Panc1 (cell line): Measurements from ENCODE around the gene PPIP5K1. TPM values are rescaled to one million over a fixed set of nuclear protein-coding genes. Genes with fewer than 3 reads are reported as not detected.

ENCODE experiments used
- ATAC-seq: fragments of 200-7000 bp; cut with Tn5 transposase; 2 replicates; pipeline ENCODE4 v1.9.1; 2020; ENCODE audit warnings: mild to moderate bottlenecking, moderate library complexity
- BruUV-seq: library from RNA; stranded (reverse); fragments of 400-500 nt; replicated peaks from 2 replicates; lab custom pipeline; 2021; lab: Mats Ljungman, UMichigan
- CTCF ChIA-PET: fragments of 300-600 bp; sonication (Branson Sonifier 250); formaldehyde crosslinking; loops from one replicate; lab custom pipeline; 2022; ENCODE audit warnings: antibody characterized with exemption; lab: Charles Lee
- POLR2A ChIA-PET: fragments of 300-600 bp; sonication (Branson Sonifier 250); formaldehyde crosslinking; loops from one replicate; lab custom pipeline; 2022; ENCODE audit warnings: antibody characterized with exemption; lab: Charles Lee
- DNase-seq: peaks from one replicate; pipeline ENCODE4 v3.0.0-alpha.2; 2010; ENCODE audit warnings: low read depth, low spot score
- H3K27ac ChIP-seq: 2 replicates; pipeline ENCODE4 v1.5.1; 2011; ENCODE audit warnings: mild to moderate bottlenecking, low read length, inconsistent platforms
- H3K27me3 ChIP-seq: fragments of 200-500 bp; sonication (Bioruptor generic); 2 replicates; pipeline ENCODE4 v1.6.0; 2014; ENCODE audit warnings: low read length, inconsistent platforms; ENCODE audit not compliant: control insufficient read depth, insufficient read depth
- H3K36me3 ChIP-seq: fragments of 200-500 bp; sonication (Bioruptor generic); 2 replicates; pipeline ENCODE4 v1.5.1; 2014; ENCODE audit warnings: inconsistent platforms, mild to moderate bottlenecking, low read length, moderate library complexity; ENCODE audit not compliant: control insufficient read depth, insufficient read depth
- H3K4me1 ChIP-seq: 2 replicates; pipeline ENCODE4 v1.5.1; 2011; ENCODE audit warnings: inconsistent platforms, mild to moderate bottlenecking, low read length, moderate library complexity; ENCODE audit not compliant: control insufficient read depth, insufficient read depth
- H3K4me3 ChIP-seq, 2 experiments: 2 replicates each; pipeline ENCODE4 v1.5.1; 2011 to 2012; ENCODE audit warnings: low read depth in 2 of 2, low read length in 2 of 2, mild to moderate bottlenecking in 2 of 2, inconsistent platforms in 1 of 2, moderate library complexity in 1 of 2
- H3K9me3 ChIP-seq: fragments of 200-500 bp; sonication (Bioruptor generic); 2 replicates; pipeline ENCODE4 v1.5.1; 2014; ENCODE audit warnings: low read depth, mild to moderate bottlenecking, inconsistent platforms, low read length, moderate library complexity; ENCODE audit not compliant: control insufficient read depth, insufficient read depth
- CTCF ChIP-seq: fragments of 450-650 bp; IDR thresholded peaks from 2 replicates; pipeline ENCODE4 v1.5.1; 2017; ENCODE audit warnings: mild to moderate bottlenecking
- POLR2AphosphoS5 ChIP-seq: IDR thresholded peaks from 2 replicates; pipeline ENCODE4 v1.6.1; 2012; ENCODE audit warnings: mild to moderate bottlenecking, low read depth, low read length, moderate library complexity
- REST ChIP-seq, 2 experiments: IDR thresholded peaks; 2 replicates each; pipeline ENCODE4 v1.6.1; 2011 to 2012; ENCODE audit warnings: low read depth in 2 of 2, control low read depth in 1 of 2, low read length in 1 of 2, mild to moderate bottlenecking in 1 of 2, moderate library complexity in 1 of 2; ENCODE audit not compliant: insufficient read depth in 1 of 2
- SIN3A ChIP-seq: IDR thresholded peaks from 2 replicates; pipeline ENCODE4 v1.6.1; 2012; ENCODE audit warnings: low read depth, mild to moderate bottlenecking, low read length, moderate library complexity, borderline replicate concordance; ENCODE audit not compliant: insufficient read depth
- TCF7L2 ChIP-seq: IDR thresholded peaks from 2 replicates; pipeline ENCODE4 v1.6.1; 2011; ENCODE audit warnings: mild to moderate bottlenecking, low read depth, low read length, inconsistent platforms
- in situ Hi-C: cut with HindIII; loops from 2 replicates; pipeline ENCODE4 v1.10.0; 2016; ENCODE audit warnings: low sequenced_read_pairs, low pct_unique_long_range_greater_than_20kb
- intact Hi-C: fragments of 100-400 bp; cut with micrococcal nuclease; formaldehyde crosslinking; loops from one replicate; pipeline ENCODE4 v1.10.0; 2022; ENCODE audit not compliant: unreplicated experiment
- total RNA-seq: library from RNA; stranded (reverse); gene quantifications from one replicate; pipeline ENCODE4 v1.2.1, GENCODE V29; 2021; ENCODE audit not compliant: unreplicated experiment

The PPIP5K1 gene
- total RNA-seq, 1 experiment from 2014 or later = 56.6 TPM

- DNase-seq = no peak
- POLR2A ChIA-PET = no interaction called here
- intact Hi-C loops (no loop called here), in situ Hi-C loops (no loop called here)
- Histone ChIP-seq H3K27ac (no peak overlapping the region), H3K27me3 (no peaks in the 10 kb centered on the region), H3K4me3 (no peak overlapping the region), H3K9me3 (no peaks in the 10 kb centered on the region), H3K4me1 (peaks cover 5% of the 10 kb centered on the region; the same call in 1 of the 2 replicates), H3K36me3 (no peaks in the 10 kb centered on the region)
- CTCF ChIA-PET = no interaction called here
- no peak for ATAC-seq
- TF ChIP-seq TCF7L2 (no peak), CTCF (no peak), SIN3A (no peak), REST (IDR thresholded peaks at IDR 0.05; ENCODE audit: insufficient read depth in 1 of 2, low read depth in 2 of 2, low read length in 1 of 2) (no peak), POLR2AphosphoS5 (no peak)
- no TSS peak for BruUV-seq
These were observed 69.9 kb downstream of the PPIP5K1 start for GRCh38 chr15:43520138-43520537.

GRCh38 chr15:43519196-43519595, 70.8 kb downstream of the PPIP5K1 start:
- in situ Hi-C loops (no loop called here), intact Hi-C loops (no loop called here)
- no peak overlapping the region for H3K27ac ChIP-seq
- TF ChIP-seq REST (IDR thresholded peaks at IDR 0.05; ENCODE audit: insufficient read depth in 1 of 2, low read depth in 2 of 2, low read length in 1 of 2) (no peak), POLR2AphosphoS5 (no peak), TCF7L2 (no peak), SIN3A (no peak), CTCF (no peak)
- ChIA-PET POLR2A (interaction anchor here (0.6 kb wide), 1 partner anchor 9 kb away, joined by 8 read pairs; no protein-coding TSS in a partner anchor), CTCF (interaction anchor here (0.6 kb wide), 1 partner anchor 202 kb away, joined by 8 read pairs; no protein-coding TSS in a partner anchor)
- H3K4me1 ChIP-seq = peaks cover 5% of the 10 kb centered on the region; the same call in 1 of the 2 replicates
- no peak overlapping the region for H3K4me3 ChIP-seq
- no peak for DNase-seq
- H3K9me3 ChIP-seq = no peaks in the 10 kb centered on the region
- no TSS peak for BruUV-seq
- ATAC-seq = no peak
- H3K36me3 ChIP-seq = no peaks in the 10 kb centered on the region
- H3K27me3 ChIP-seq = no peaks in the 10 kb centered on the region
